ENCODE measurements around the gene RRM1.
"Not testable (repeated sequence)": the region's sequence is repeated elsewhere in the genome, so short reads cannot be mapped to it uniquely, and the experiment has no call there.

RRM1 gene

GRCh38 chr11:4094348-4095291, at the start of gene RRM1:
TSS of gene RRM1 (plus strand) at chr11:4094799. CDS start at chr11:4095013, 214 bp downstream.
- peak; percentile 86 to 87 for DNase-seq (ENCODE audit: low read depth in 1 of 2, low spot score in 1 of 2)

GRCh38 chr11:4044976-4045646, 49.5 kb upstream of the RRM1 start:
- DNase-seq (ENCODE audit: low read depth in 1 of 2, low spot score in 1 of 2) = no peak

- DNase-seq (ENCODE audit: low read depth in 1 of 2, low spot score in 1 of 2) = no peak
Measured at GRCh38 chr11:4048340-4048739, 46.3 kb upstream of the RRM1 start.

DNA sequence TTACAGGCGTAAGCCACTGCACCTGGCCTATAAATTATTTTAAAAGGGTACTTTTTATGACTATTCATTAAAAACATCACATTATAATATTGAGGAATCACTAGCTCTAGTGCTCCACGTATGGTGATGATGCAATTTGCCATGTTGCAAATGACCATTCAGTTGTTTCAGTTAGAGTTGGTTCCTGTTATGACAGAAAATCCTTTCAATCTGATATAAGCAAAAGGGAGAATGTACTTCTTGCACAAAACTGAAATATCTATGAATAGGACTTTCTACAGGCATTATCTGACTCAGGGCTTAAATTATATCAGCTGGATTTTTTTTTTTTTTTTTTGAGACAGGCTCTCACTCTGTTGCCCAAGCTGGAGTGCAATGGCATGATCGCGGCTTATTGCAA, 45.6 kb upstream of the RRM1 start:
- no peak for DNase-seq (ENCODE audit: low read depth in 1 of 2, low spot score in 1 of 2)

GRCh38 chr11:4050138-4050537, 44.5 kb upstream of the RRM1 start:
- no peak for DNase-seq (ENCODE audit: low read depth in 1 of 2, low spot score in 1 of 2)

DNA sequence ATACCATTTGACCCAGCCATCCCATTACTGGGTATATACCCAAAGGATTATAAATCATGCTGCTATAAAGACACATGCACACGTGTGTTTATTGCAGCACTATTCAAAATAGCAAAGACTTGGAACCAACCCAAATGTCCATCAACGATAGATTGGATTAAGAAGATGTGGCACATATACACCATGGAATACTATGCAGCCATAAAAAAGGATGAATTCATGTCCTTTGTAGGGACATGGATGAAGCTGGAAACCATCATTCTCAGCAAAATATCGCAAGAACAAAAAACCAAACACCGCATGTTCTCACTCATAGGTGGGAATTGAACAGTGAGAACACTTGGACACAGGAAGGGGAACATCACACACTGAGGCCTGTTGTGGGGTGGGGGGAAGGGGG, 41.4 kb upstream of the RRM1 start:
- not testable (repeated sequence) for DNase-seq (ENCODE audit: low read depth in 1 of 2, low spot score in 1 of 2)

- DNase-seq (ENCODE audit: low read depth in 1 of 2, low spot score in 1 of 2) = no peak
Measured at GRCh38 chr11:4054643-4055042, 40.0 kb upstream of the RRM1 start.

DNA sequence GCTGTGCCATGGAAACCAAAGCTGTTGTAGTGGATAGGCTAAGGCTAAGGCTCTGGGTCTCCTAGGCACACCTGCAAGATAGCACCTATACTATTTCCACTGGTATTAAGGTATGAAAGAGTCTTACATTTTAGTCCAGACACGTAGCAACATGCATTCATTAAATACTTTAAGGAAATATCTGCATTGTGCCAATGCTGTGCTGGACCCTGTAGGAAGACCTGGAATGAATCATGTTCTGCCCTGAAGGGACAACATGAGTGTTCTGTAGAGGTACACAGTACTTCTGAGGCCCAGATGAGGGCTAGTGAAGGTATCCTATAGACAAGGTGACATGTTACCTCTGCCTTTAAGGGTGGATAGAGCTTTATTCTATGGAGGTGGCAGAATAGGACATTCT, 35.2 kb upstream of the RRM1 start:
- no peak for DNase-seq (ENCODE audit: low read depth in 1 of 2, low spot score in 1 of 2)

DNA sequence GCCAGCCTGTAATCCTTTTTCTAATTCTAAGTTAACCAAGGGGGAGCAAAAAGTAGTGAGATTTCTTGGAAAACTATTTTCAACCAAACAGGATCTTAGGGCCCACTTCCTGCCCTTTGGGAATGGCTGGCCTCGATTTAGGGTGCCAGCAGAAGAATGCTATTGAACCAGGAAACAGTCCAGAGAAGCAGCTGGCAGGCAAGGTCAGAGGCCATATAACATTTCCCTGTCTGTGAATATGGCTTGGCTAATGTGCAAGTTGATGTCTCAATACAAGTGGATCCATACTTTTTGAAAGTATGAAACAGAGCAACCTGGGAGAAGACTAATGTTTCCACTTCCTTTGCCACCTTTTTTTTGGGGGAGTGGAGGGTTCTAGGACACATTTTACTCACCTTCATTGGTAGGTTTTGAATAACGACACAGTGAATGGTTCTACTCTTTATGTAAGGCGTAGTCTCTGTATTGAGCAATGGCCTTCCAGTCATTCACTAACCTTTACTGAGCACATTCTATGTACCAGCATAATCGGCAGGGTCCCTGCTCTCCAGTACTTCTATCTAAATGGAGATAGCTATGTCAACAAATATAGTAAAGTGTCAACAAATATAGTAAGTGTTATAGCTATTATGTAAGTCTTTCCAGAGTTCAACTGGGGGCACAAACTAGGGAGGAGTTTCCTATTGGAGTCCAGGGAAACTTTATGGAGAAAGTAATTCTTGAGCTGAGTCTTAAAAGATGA, 34.2 kb upstream of the RRM1 start:
- no peak for DNase-seq (ENCODE audit: low read depth in 1 of 2, low spot score in 1 of 2)

GRCh38 chr11:4061700-4062099, 32.9 kb upstream of the RRM1 start:
- no peak for DNase-seq (ENCODE audit: low read depth in 1 of 2, low spot score in 1 of 2)

GRCh38 chr11:4063348-4063747, 31.3 kb upstream of the RRM1 start:
- DNase-seq (ENCODE audit: low read depth in 1 of 2, low spot score in 1 of 2) = no peak

DNA sequence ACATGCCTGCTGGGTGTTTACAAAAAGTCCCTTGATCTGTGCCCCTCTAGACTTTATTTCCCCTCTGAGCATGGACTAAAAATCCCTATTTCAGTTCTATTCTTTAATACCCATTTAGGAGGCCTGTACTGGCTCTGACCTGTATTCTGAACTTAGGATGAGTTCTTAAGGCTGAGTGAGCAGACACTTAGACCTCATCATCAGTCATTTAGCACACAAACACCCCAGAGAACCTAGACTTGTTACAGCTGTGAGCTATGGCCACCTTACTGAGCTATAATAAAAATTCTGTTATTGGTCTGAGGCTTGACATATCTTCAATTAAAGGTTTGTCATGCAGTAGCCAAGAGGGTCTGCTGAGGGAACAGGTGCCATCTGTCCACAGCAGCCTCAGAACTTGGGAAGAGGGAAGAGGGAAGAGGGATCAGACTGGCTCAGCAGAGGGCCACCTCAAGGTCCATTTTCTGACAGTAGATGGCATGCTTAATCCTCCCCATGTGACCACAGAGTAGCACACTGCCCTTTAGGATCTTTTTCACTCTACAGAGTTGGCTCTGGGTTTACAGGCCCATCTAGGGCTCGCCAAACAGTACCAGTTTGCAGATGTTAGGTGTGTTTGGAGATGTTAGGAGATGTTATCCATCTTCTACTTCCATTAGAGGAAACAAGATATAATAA, 30.2 kb upstream of the RRM1 start:
- no peak for DNase-seq (ENCODE audit: low read depth in 1 of 2, low spot score in 1 of 2)

DNA sequence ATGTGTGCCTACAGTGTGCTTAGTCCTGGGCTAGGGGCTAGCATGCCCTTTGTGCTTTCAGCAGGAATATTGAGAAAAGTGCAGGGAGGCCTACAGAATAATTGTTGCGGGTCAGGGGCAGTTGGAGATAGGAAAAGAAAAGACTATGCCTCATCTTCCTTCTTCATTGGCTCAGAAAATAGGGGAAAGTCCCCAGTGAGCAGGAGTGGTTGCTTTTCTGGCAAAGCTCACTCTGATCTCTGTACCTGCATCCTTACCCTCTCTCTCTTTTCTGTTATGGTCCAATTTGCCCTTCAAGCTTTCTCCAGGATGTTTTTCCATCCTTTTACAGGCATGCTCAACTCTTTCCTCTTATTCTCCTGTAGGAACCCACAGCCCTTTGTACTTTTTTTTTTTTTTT, 29.5 kb upstream of the RRM1 start:
- no peak for DNase-seq (ENCODE audit: low read depth in 1 of 2, low spot score in 1 of 2)

GRCh38 chr11:4065601-4066377, 28.8 kb upstream of the RRM1 start:
- no peak for DNase-seq (ENCODE audit: low read depth in 1 of 2, low spot score in 1 of 2)

- no peak for DNase-seq (ENCODE audit: low read depth in 1 of 2, low spot score in 1 of 2)
Measured at GRCh38 chr11:4066910-4067309, 27.7 kb upstream of the RRM1 start.

- DNase-seq (ENCODE audit: low read depth in 1 of 2, low spot score in 1 of 2) = no peak
Measured at GRCh38 chr11:4068962-4069361, 25.6 kb upstream of the RRM1 start.

- no peak for DNase-seq (ENCODE audit: low read depth in 1 of 2, low spot score in 1 of 2)
Measured at GRCh38 chr11:4071325-4071724, 23.3 kb upstream of the RRM1 start.

GRCh38 chr11:4071914-4072313, 22.7 kb upstream of the RRM1 start:
- no peak for DNase-seq (ENCODE audit: low read depth in 1 of 2, low spot score in 1 of 2)

DNA sequence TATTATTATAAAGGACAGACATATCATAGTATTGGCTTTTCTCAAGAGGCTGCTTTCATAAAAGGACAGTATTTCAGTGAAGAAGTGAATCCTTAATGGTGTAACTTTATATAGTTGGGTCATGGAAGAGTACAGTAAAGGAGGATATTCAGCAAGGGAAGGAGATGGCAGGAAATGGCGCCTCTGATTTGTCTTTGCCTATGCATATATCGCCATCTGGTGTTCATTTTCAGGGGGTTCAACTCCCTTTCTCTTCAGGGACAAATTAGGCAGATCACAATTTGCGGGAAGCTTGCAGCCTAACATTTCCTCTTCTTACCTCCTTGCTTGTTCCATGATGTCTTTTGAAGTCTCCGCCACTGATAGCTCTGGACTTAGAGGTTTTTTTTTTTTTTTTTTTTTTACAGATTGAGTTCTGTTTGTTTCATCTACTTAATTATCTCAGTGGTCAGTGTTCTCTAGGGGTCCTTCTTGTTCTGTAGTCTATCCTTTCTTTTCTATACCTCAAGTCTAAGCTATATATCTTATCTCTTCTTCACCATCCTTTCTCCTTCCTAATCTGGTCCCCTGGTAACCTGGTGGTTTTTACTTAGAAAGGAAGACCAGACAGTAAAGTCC, 21.8 kb upstream of the RRM1 start:
- DNase-seq (ENCODE audit: low read depth in 1 of 2, low spot score in 1 of 2) = peak in 1 of 2 donors; percentile 17

DNA sequence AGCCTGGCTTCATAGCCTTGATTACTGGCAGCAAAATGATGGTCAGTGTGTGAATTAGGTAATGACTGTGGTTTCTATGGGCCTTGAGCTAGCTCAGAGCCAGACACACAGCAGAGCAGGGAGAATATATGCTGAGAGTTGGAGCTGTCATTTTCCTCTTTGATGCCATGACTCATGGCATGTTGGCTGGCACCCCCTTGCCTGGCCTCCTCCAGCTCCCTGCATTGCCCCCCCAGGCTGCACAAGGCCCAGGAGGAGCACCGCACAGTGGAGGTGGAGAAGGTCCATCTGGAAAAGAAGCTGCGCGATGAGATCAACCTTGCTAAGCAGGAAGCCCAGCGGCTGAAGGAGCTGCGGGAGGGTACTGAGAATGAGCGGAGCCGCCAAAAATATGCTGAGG, 20.3 kb upstream of the RRM1 start:
- DNase-seq (ENCODE audit: low read depth in 1 of 2, low spot score in 1 of 2) = no peak
